ENCODE results near the gene MAPRE3. TPM values are rescaled to one million over a fixed set of nuclear protein-coding genes. Genes with fewer than 3 reads are reported as not detected.

The MAPRE3 gene
- total RNA-seq, 1 donor from 2014 or later, result 4.1 TPM

GRCh38 chr2:26970928-26971627 lies 641 bp downstream of the MAPRE3 start:
- Mint-ChIP-seq H3K27ac (ENCODE audit: unreplicated experiment) (peak overlapping the region; percentile 79), H3K9me3 (ENCODE audit: unreplicated experiment) (no peaks in the 10 kb centered on the region), H3K4me3 (ENCODE audit: unreplicated experiment) (peak overlapping the region; percentile 88), H3K4me1 (ENCODE audit: unreplicated experiment) (peaks cover 9% of the 10 kb centered on the region), H3K27me3 (ENCODE audit: unreplicated experiment) (peaks cover 22% of the 10 kb centered on the region), H3K36me3 (ENCODE audit: low read depth, unreplicated experiment) (peaks cover 3% of the 10 kb centered on the region)
- TF ChIP-seq, protein P1, sequence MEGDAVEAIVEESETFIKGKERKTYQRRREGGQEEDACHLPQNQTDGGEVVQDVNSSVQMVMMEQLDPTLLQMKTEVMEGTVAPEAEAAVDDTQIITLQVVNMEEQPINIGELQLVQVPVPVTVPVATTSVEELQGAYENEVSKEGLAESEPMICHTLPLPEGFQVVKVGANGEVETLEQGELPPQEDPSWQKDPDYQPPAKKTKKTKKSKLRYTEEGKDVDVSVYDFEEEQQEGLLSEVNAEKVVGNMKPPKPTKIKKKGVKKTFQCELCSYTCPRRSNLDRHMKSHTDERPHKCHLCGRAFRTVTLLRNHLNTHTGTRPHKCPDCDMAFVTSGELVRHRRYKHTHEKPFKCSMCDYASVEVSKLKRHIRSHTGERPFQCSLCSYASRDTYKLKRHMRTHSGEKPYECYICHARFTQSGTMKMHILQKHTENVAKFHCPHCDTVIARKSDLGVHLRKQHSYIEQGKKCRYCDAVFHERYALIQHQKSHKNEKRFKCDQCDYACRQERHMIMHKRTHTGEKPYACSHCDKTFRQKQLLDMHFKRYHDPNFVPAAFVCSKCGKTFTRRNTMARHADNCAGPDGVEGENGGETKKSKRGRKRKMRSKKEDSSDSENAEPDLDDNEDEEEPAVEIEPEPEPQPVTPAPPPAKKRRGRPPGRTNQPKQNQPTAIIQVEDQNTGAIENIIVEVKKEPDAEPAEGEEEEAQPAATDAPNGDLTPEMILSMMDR (IDR thresholded peaks at IDR 0.05; ENCODE audit: unreplicated experiment), result no peak
- DNase-seq (ENCODE audit: low spot score), result no peak

GRCh38 chr2:26971911-26972786 lies 1.7 kb downstream of the MAPRE3 start:
- H3K4me3 Mint-ChIP-seq (ENCODE audit: unreplicated experiment), result peak overlapping the region; percentile 88
- DNase-seq (ENCODE audit: low spot score), result no peak
- H3K9me3 Mint-ChIP-seq (ENCODE audit: unreplicated experiment), result no peaks in the 10 kb centered on the region
- H3K27me3 Mint-ChIP-seq (ENCODE audit: unreplicated experiment), result peaks cover 22% of the 10 kb centered on the region
- no peaks in the 10 kb centered on the region for H3K36me3 Mint-ChIP-seq (ENCODE audit: low read depth, unreplicated experiment)
- H3K27ac Mint-ChIP-seq (ENCODE audit: unreplicated experiment), result no peak overlapping the region
- TF ChIP-seq, protein P1 (IDR thresholded peaks at IDR 0.05; ENCODE audit: unreplicated experiment), result no peak
- peaks cover 9% of the 10 kb centered on the region for H3K4me1 Mint-ChIP-seq (ENCODE audit: unreplicated experiment)

DNA sequence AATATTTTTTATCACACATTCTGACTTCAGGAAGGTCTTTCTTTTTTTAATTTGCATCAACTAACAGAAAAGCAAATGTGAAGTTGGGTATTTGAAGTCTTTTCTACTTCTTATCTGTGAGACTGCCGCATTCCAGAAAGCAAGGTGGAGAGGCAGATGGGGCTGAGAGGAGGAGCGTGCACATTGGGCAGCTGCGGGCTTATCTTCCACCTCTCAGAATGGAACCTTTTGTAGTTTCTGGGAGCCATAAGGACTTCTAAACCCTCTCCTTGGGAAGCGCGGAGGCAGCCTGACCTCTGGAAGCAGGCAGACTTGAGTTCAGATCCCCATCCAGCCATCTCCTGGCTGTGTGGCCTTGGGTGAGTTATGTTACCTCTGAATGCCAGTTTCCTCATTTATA lies 3.9 kb downstream of the MAPRE3 start:
- Mint-ChIP-seq H3K4me3 (ENCODE audit: unreplicated experiment) (no peak overlapping the region), H3K4me1 (ENCODE audit: unreplicated experiment) (peaks cover 5% of the 10 kb centered on the region), H3K27me3 (ENCODE audit: unreplicated experiment) (peaks cover 15% of the 10 kb centered on the region), H3K9me3 (ENCODE audit: unreplicated experiment) (no peaks in the 10 kb centered on the region), H3K27ac (ENCODE audit: unreplicated experiment) (no peak overlapping the region), H3K36me3 (ENCODE audit: low read depth, unreplicated experiment) (no peaks in the 10 kb centered on the region)
- no peak for DNase-seq (ENCODE audit: low spot score)
- TF ChIP-seq, protein P1 (IDR thresholded peaks at IDR 0.05; ENCODE audit: unreplicated experiment), result no peak

- no peaks in the 10 kb centered on the region for H3K9me3 Mint-ChIP-seq (ENCODE audit: unreplicated experiment)
- no peaks in the 10 kb centered on the region for H3K36me3 Mint-ChIP-seq (ENCODE audit: low read depth, unreplicated experiment)
- no peak overlapping the region for H3K27ac Mint-ChIP-seq (ENCODE audit: unreplicated experiment)
- peaks cover 10% of the 10 kb centered on the region for H3K27me3 Mint-ChIP-seq (ENCODE audit: unreplicated experiment)
- TF ChIP-seq, protein P1 (IDR thresholded peaks at IDR 0.05; ENCODE audit: unreplicated experiment), result no peak
- DNase-seq (ENCODE audit: low spot score), result no peak
- H3K4me1 Mint-ChIP-seq (ENCODE audit: unreplicated experiment), result peaks cover 3% of the 10 kb centered on the region
- no peak overlapping the region for H3K4me3 Mint-ChIP-seq (ENCODE audit: unreplicated experiment)
Observed at GRCh38 chr2:26975102-26975501, 4.7 kb downstream of the MAPRE3 start.

DNA sequence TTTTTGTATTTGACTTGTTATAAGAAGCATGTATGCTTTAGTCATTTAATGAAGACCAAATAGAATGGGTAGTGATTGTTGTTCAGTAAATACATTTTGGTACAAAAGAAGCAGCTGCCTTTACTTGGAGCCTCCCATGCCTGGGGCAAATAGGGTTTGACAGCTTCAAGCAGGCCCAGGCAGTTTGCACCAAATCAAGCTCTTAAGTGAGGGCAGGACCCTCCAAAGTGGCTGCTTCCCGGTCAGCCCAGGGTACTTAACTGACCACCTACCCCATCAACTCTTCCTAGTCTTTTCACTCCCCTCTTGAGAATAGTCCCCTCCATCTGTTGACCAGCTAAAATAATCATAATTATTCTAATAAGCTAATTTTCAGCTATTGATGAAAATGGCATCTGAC lies 5.2 kb downstream of the MAPRE3 start:
- H3K27ac Mint-ChIP-seq (ENCODE audit: unreplicated experiment), result no peak overlapping the region
- DNase-seq (ENCODE audit: low spot score), result no peak
- peaks cover 7% of the 10 kb centered on the region for H3K27me3 Mint-ChIP-seq (ENCODE audit: unreplicated experiment)
- H3K4me3 Mint-ChIP-seq (ENCODE audit: unreplicated experiment), result no peak overlapping the region
- TF ChIP-seq, protein P1 (IDR thresholded peaks at IDR 0.05; ENCODE audit: unreplicated experiment), result no peak
- no peaks in the 10 kb centered on the region for H3K9me3 Mint-ChIP-seq (ENCODE audit: unreplicated experiment)
- H3K4me1 Mint-ChIP-seq (ENCODE audit: unreplicated experiment), result peaks cover 3% of the 10 kb centered on the region
- no peaks in the 10 kb centered on the region for H3K36me3 Mint-ChIP-seq (ENCODE audit: low read depth, unreplicated experiment)
